Right ventricle myocardium inferior (tissue), 1 donor: ENCODE measurements around the gene METTL23. TPM values are rescaled to one million over a fixed set of nuclear protein-coding genes. Genes with fewer than 3 reads are reported as not detected.
"Not testable (repeated sequence)": the region's sequence is repeated elsewhere in the genome, so short reads cannot be mapped to it uniquely, and the experiment has no call there.

Source experiments
- ATAC-seq: fragments of 200-7000 bp; cut with Tn5 transposase; one replicate; pipeline ENCODE4 v1.9.1; 2020; ENCODE audit warnings: mild to moderate bottlenecking, moderate library complexity
- DNase-seq: peaks from one replicate; pipeline ENCODE4 v3.0.0; 2021; ENCODE audit errors: missing footprints
- intact Hi-C: fragments of 100-400 bp; cut with DNase I; formaldehyde crosslinking; loops from one replicate; pipeline ENCODE4 v1.11.0; 2022
- total RNA-seq: library from RNA; stranded (reverse); fragmentation: NEBNext Ultra II Directional; extraction: Animal tissue kit (Norgen Biotek cat#: 25700); gene quantifications from one replicate; pipeline ENCODE4 v1.2.1, GENCODE V29; 2021
- donor health status: DM: no; HTN: yes; CAD: no; lungs with severe emphysema.

The METTL23 gene
- total RNA-seq, 1 donor from 2014 or later, result 17.3 TPM

DNA sequence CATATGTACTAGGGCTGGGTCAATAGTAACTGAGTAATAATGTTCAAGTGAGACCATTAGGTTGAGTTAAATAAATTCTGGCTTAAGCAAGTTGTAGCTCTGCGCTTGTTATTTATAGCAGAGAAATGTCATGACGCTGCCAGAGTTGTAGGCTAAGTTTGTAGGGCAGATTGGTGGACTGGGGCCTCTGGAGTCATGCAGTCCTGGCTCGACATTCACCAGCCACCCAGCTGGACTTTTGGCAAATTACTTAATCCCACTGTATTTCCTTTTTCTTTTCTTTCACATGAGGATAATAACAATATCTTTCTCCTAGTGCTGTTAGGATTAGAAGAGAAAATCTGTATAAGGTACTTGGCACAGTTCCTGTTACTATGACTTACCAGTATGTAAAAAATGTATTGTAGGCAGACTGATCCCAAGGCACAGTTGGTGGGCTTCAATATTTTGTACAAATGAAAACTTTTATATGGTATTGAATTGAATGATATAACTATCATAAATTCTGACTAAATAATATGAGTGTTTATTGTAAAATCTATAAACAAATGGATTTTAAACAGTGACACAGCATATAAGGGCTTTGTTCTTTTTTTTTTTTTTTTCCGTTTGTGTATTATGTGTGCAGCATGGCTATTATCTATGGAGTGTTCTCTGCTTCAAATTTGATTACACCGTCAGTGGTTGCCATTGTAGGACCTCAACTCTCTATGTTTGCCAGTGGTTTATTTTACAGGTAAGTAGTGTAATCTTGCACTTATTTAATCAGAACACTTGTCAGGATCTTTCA, 13.9 kb downstream of the METTL23 start:
- ATAC-seq (no peak), DNase-seq (no peak)
- intact Hi-C loops, result no loop called here

DNA sequence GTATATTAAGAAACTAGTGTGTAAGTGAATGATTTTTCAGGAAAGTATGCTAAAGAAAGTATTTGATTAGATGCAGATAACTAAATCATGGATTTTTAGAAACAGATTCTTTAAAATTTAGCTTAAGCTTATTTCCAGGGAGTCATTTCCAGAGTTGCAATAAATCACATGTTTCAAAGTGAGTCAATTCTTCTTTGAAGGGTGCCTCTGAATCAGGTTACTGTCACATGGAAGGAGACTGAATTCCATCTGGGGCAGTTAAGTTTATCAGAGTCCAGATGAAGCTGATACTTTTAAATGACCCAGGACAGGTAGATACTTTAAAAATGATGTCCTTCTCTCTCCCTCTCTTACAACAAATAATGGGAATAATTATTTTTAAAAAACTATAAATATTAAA, 16.3 kb downstream of the METTL23 start:
- intact Hi-C loops, result no loop called here
- no peak for ATAC-seq

GRCh38 chr17:76744747-76745146, 18.1 kb downstream of the METTL23 start:
- ATAC-seq, result peak; percentile 33
- no peak for DNase-seq
- intact Hi-C loops, result no loop called here

More for the DNA sequence above, 16.3 kb downstream of the METTL23 start:
- DNase-seq, result no peak

- intact Hi-C loops, DNase-seq, ATAC-seq: not testable (repeated sequence)
Observed at GRCh38 chr17:76745785-76746184, 19.1 kb downstream of the METTL23 start.

- intact Hi-C loops, result no loop called here
- DNase-seq (no peak), ATAC-seq (peak; percentile 51)
Observed at GRCh38 chr17:76747716-76748363, 21.2 kb downstream of the METTL23 start.

DNA sequence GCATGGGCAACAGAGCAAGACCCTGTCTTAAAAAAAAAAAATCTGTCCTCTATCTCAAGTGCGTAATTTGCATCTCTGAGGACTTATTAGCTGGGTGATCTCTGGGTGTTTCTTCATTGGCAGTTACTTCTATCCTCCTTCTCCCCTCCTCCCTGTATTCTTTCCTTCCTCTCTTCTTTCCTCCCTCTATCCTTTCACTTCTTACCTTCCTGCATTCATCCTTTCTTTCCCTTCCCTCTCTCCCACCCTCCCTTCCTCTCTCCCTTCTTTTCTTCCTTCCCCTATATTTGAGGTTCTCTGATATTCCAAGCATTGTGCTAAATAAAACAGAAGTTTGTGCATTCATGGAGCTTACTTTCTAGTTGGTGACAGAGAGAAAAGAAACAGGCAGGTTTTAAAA, 22.0 kb downstream of the METTL23 start:
- intact Hi-C loops, result no loop called here
- no peak for ATAC-seq
- DNase-seq, result no peak

DNA sequence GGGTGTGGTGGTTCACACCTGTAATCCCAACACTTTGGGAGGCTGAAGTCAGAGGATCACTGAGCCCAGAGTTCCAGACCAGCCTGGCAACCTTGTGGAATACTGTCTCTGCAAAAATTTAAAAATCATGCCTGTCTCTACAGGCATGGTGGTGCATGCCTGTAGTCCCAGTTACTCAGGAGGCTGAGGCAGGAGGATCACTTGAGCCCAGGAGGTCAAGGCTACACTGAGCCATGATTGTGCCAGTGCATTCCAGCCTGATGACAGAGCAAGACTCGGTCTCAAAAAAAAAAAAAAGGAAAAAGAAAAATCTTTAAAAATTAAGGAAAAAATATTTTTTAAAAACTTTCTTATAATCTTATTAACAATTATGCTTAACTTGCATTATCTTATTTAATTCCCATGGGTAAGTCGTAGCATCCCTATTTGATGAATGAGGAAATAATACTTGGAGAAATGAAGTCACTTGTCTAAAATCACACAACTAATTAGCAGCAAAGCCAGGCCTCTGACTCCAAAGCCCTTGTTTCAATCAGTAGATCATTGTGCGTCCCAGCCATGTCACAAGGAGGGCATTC, 24.9 kb downstream of the METTL23 start:
- DNase-seq (no peak), ATAC-seq (no peak)
- intact Hi-C loops, result no loop called here

DNA sequence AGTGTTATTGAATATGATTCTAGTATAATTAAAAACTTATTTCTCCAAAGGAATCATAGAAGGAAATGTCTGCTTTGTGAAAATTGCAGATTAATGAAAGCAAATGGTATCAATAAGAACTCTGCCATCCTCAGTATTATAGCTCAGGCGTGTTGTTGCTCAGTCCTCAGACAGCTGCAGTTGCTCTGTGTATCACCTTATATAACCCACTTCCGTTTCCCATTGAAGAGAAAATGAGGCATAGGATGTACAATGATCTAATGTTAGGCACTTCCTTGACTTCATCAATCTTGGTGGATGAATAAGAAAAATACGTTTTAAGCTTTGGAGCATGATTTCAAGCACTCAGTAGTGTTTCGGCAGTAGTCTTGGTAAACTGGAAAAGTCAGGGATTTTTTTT, 25.4 kb downstream of the METTL23 start:
- intact Hi-C loops, result no loop called here
- ATAC-seq (no peak), DNase-seq (no peak)

- no peak for DNase-seq
- peak; percentile 42 for ATAC-seq
- intact Hi-C loops, result no loop called here
Observed at GRCh38 chr17:76753061-76753961, 26.7 kb downstream of the METTL23 start.

- ATAC-seq, result peak; percentile 28
Observed at GRCh38 chr17:76755285-76755684, 28.6 kb downstream of the METTL23 start.

GRCh38 chr17:76757256-76757655, 30.6 kb downstream of the METTL23 start:
- no peak for DNase-seq
- ATAC-seq, result no peak
- intact Hi-C loops, result no loop called here

More at GRCh38 chr17:76755285-76755684, 28.6 kb downstream of the METTL23 start:
- intact Hi-C loops, result no loop called here
- DNase-seq, result no peak

GRCh38 chr17:76758570-76758969, 31.9 kb downstream of the METTL23 start:
- DNase-seq, result no peak
- intact Hi-C loops, result no loop called here
- no peak for ATAC-seq

GRCh38 chr17:76772842-76773525, 46.3 kb downstream of the METTL23 start:
- intact Hi-C loops, result no loop called here
- ATAC-seq (no peak), DNase-seq (no peak)

DNA sequence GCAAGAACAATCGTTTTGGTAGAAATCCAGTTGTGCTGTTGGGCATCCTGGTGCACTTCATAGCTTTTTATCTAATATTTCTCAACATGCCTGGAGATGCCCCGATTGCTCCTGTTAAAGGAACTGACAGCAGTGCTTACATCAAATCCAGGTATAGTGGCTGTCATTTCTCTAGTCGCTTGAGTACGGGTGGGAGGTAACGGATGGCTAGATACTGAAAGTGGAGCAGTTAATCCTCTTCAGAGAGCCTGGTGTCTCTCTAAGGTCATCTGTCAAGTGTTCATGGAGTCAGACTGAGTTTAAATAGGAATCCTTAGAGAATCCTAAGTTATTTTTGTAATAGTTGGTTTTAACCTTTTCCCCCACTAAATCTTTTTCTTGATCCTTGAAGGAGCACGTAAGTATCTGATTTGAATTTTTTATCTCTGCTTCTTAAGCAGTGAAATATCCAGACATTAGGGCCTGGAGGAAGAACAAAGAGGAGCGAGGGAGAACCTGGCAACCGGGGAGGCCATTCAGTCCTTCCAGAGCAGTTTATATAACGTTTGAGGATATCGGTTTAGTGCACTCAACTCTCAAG, 48.5 kb downstream of the METTL23 start:
- DNase-seq (no peak), ATAC-seq (no peak)
- intact Hi-C loops, result no loop called here

DNA sequence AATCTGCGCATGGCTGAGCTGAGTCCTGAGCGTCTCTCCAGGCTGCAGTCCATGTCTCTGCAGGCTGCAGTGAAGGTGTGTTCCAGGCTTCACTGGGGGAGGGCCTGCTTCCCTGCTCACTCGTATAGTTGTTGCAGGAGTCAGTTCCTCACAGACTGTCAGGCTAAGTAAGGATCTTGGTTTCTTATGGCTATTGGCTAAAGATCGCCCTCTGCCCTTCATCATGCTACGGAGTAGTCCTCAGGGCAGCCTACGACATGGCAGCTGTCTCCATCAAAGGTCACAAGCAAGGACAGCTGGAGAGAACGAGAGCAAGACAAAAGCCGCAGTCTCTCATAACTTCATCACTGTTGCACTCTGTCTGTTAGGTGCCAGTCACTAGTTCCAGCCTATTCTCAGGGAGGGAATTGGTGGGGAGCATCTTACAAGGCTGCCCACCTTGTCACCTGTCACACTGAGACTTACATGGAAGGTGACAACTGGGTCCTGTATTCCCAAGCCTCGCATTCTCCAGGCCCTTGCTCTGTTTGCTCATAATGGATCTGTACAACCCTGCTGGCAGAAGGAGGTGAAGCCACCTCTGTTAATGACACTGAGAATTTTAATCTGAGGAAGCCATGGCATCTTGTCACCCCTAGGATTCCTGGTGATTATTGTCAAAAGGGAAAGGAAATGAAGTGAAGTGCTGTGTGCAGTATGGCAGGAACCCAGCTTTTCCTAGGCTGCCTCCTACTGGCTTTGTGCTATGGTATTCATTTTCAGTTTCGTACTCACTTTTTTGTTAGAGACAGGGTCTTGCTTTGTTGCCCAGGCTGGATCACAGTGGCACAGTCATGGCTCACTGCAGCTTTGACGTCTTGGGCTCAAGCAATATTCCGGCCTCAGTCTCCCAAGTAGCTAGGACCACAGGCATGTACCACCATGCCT, 54.7 kb downstream of the METTL23 start:
- DNase-seq (no peak), ATAC-seq (no peak)
- intact Hi-C loops, result no loop called here

- DNase-seq (no peak), ATAC-seq (no peak)
- intact Hi-C loops, result no loop called here
Observed at GRCh38 chr17:76783146-76783545, 56.5 kb downstream of the METTL23 start.
